ENCODE data around the gene MIOS.

Gene MIOS

GRCh38 chr7:7566651-7567611 lies at the start of gene MIOS:
Gene MIOS, plus strand, starts transcription at chr7:7566884. Its CDS starts 5,592 bp downstream, at chr7:7572476.
- DNase-seq (ENCODE audit: low read depth) = peak; percentile 48

- DNase-seq (ENCODE audit: low read depth) = no peak
Observed at GRCh38 chr7:7517754-7518153, 48.9 kb upstream of the MIOS start.

GRCh38 chr7:7519056-7519455 lies 47.6 kb upstream of the MIOS start:
- DNase-seq (ENCODE audit: low read depth) = no peak

- no peak for DNase-seq (ENCODE audit: low read depth)
Observed at GRCh38 chr7:7519528-7519927, 47.2 kb upstream of the MIOS start.

GRCh38 chr7:7521259-7521658 lies 45.4 kb upstream of the MIOS start:
- DNase-seq (ENCODE audit: low read depth) = no peak

GRCh38 chr7:7522421-7522820 lies 44.3 kb upstream of the MIOS start:
- DNase-seq (ENCODE audit: low read depth) = no peak

GRCh38 chr7:7524121-7524520 lies 42.6 kb upstream of the MIOS start:
- peak; percentile 66 for DNase-seq (ENCODE audit: low read depth)

- no peak for DNase-seq (ENCODE audit: low read depth)
Observed at GRCh38 chr7:7526006-7526405, 40.7 kb upstream of the MIOS start.

GRCh38 chr7:7527047-7527446 lies 39.6 kb upstream of the MIOS start:
- no peak for DNase-seq (ENCODE audit: low read depth)

- no peak for DNase-seq (ENCODE audit: low read depth)
Observed at GRCh38 chr7:7529328-7529727, 37.4 kb upstream of the MIOS start.

GRCh38 chr7:7533831-7534430 lies 32.8 kb upstream of the MIOS start:
- DNase-seq (ENCODE audit: low read depth) = no peak

- no peak for DNase-seq (ENCODE audit: low read depth)
Observed at GRCh38 chr7:7535691-7536090, 31.0 kb upstream of the MIOS start, which contains the start of gene COL28A1. Gene COL28A1, minus strand, starts transcription at chr7:7535873. Its CDS starts 2,998 bp downstream, at chr7:7532875.

- no peak for DNase-seq (ENCODE audit: low read depth)
Observed at GRCh38 chr7:7536396-7537019, 30.2 kb upstream of the MIOS start.

GRCh38 chr7:7537711-7538110 lies 29.0 kb upstream of the MIOS start:
- DNase-seq (ENCODE audit: low read depth) = no peak

- DNase-seq (ENCODE audit: low read depth) = no peak
Observed at GRCh38 chr7:7539152-7539551, 27.5 kb upstream of the MIOS start.

- DNase-seq (ENCODE audit: low read depth) = no peak
Observed at GRCh38 chr7:7539711-7540110, 27.0 kb upstream of the MIOS start.

GRCh38 chr7:7542251-7542835 lies 24.3 kb upstream of the MIOS start:
- DNase-seq (ENCODE audit: low read depth) = no peak

GRCh38 chr7:7548407-7548806 lies 18.3 kb upstream of the MIOS start:
- no peak for DNase-seq (ENCODE audit: low read depth)

GRCh38 chr7:7550663-7551062 lies 16.0 kb upstream of the MIOS start:
- no peak for DNase-seq (ENCODE audit: low read depth)

GRCh38 chr7:7552199-7552598 lies 14.5 kb upstream of the MIOS start:
- no peak for DNase-seq (ENCODE audit: low read depth)

- peak; percentile 32 for DNase-seq (ENCODE audit: low read depth)
Observed at GRCh38 chr7:7553386-7553785, 13.3 kb upstream of the MIOS start.

- peak; percentile 92 for DNase-seq (ENCODE audit: low read depth)
Observed at GRCh38 chr7:7554021-7554432, 12.7 kb upstream of the MIOS start.

Measured in stromal cell of bone marrow (primary cell).